WTC11 (cell line): ENCODE data around the gene PYCR2. TPM values are rescaled to one million over a fixed set of nuclear protein-coding genes. Genes with fewer than 3 reads are reported as not detected.

ENCODE experiments used
- ATAC-seq: fragments of 200-7000 bp; cut with Tn5 transposase; 2 replicates; pipeline ENCODE4 v1.10.0; 2021; ENCODE audit warnings: mild to moderate bottlenecking, moderate library complexity
- CTCF ChIA-PET: fragments of 300-600 bp; sonication (Branson Sonifier 250); formaldehyde crosslinking; loops from one replicate; lab custom pipeline; 2021; ENCODE audit warnings: antibody characterized with exemption; lab: Charles Lee
- POLR2A ChIA-PET: fragments of 350-600 bp; sonication (Branson Sonifier 250); formaldehyde crosslinking; loops from one replicate; lab custom pipeline; 2021; ENCODE audit warnings: antibody characterized with exemption; lab: Charles Lee
- DNase-seq: peaks from one replicate; pipeline ENCODE4 v3.0.0; 2021; ENCODE audit warnings: low spot score
- H3K27ac Mint-ChIP-seq: 2 replicates; pipeline ENCODE4 v1.8.0; 2021; ENCODE audit warnings: mixed read lengths
- H3K27me3 Mint-ChIP-seq: 2 replicates; pipeline ENCODE4 v1.8.0; 2021; ENCODE audit warnings: low read depth, mild to moderate bottlenecking, moderate library complexity, mixed read lengths
- H3K36me3 Mint-ChIP-seq: 2 replicates; pipeline ENCODE4 v1.8.0; 2021; ENCODE audit warnings: mixed read lengths
- H3K4me1 Mint-ChIP-seq: 2 replicates; pipeline ENCODE4 v1.8.0; 2022; ENCODE audit warnings: mixed read lengths
- H3K4me3 Mint-ChIP-seq: 2 replicates; pipeline ENCODE4 v1.8.0; 2021; ENCODE audit warnings: mild to moderate bottlenecking, moderate library complexity, mixed read lengths
- H3K9me3 Mint-ChIP-seq: 2 replicates; pipeline ENCODE4 v1.8.0; 2021; ENCODE audit warnings: mixed read lengths
- AFF4 ChIP-seq: sonication (generic); formaldehyde crosslinking; IDR thresholded peaks from 2 replicates; pipeline ENCODE4 v1.8.1; 2023; ENCODE audit warnings: mild to moderate bottlenecking, missing genetic modification reagents, borderline replicate concordance
- ARID4B ChIP-seq: sonication (generic); formaldehyde crosslinking; IDR thresholded peaks from 2 replicates; pipeline ENCODE4 v1.8.0; 2023; ENCODE audit warnings: missing genetic modification reagents, mild to moderate bottlenecking, borderline replicate concordance
- ELF4 ChIP-seq: sonication (generic); formaldehyde crosslinking; IDR thresholded peaks from 2 replicates; pipeline ENCODE4 v1.8.1; 2022; ENCODE audit warnings: low read depth, mild to moderate bottlenecking, moderate library complexity, missing genetic modification reagents
- ERG ChIP-seq: fragments of 250-450 bp; sonication (Bioruptor Pico); IDR thresholded peaks from 2 replicates; pipeline ENCODE4 v1.8.0; 2021; ENCODE audit warnings: mild to moderate bottlenecking
- ETV6 ChIP-seq: sonication (generic); formaldehyde crosslinking; IDR thresholded peaks from 2 replicates; pipeline ENCODE4 v1.8.1; 2022; ENCODE audit warnings: mild to moderate bottlenecking, missing genetic modification reagents
- GABPB1 ChIP-seq: sonication (generic); formaldehyde crosslinking; IDR thresholded peaks from 2 replicates; pipeline ENCODE4 v1.8.1; 2023; ENCODE audit warnings: mild to moderate bottlenecking, missing genetic modification reagents
- JAZF1 ChIP-seq: fragments of 250-450 bp; sonication (Bioruptor Pico); IDR thresholded peaks from 2 replicates; pipeline ENCODE4 v1.9.0; 2021; ENCODE audit warnings: moderate library complexity, mild to moderate bottlenecking, inconsistent platforms
- KAT7 ChIP-seq: sonication (generic); formaldehyde crosslinking; IDR thresholded peaks from 2 replicates; pipeline ENCODE4 v1.8.1; 2023; ENCODE audit warnings: missing genetic modification reagents, mild to moderate bottlenecking, borderline replicate concordance
- NFATC4 ChIP-seq: fragments of 250-450 bp; sonication (Bioruptor Pico); IDR thresholded peaks from 2 replicates; pipeline ENCODE4 v1.9.0; 2021; ENCODE audit warnings: mild to moderate bottlenecking
- NFE2L1 ChIP-seq: sonication (generic); formaldehyde crosslinking; IDR thresholded peaks from 2 replicates; pipeline ENCODE4 v1.8.1; 2023; ENCODE audit warnings: missing genetic modification reagents
- NR2C2 ChIP-seq: sonication (generic); formaldehyde crosslinking; IDR thresholded peaks from 2 replicates; pipeline ENCODE4 v1.8.0; 2022; ENCODE audit warnings: mild to moderate bottlenecking, missing genetic modification reagents
- OVOL2 ChIP-seq: fragments of 250-450 bp; sonication (Bioruptor Pico); IDR thresholded peaks from 2 replicates; pipeline ENCODE4 v1.9.0; 2021; ENCODE audit warnings: mild to moderate bottlenecking, borderline replicate concordance
- RELA ChIP-seq: sonication (generic); formaldehyde crosslinking; IDR thresholded peaks from 2 replicates; pipeline ENCODE4 v1.8.1; 2022; ENCODE audit warnings: missing genetic modification reagents, mild to moderate bottlenecking, borderline replicate concordance
- STAT6 ChIP-seq: sonication (generic); formaldehyde crosslinking; conservative IDR thresholded peaks from 2 replicates; pipeline ENCODE4 v1.8.1; 2023; ENCODE audit warnings: mild to moderate bottlenecking, low read depth, missing genetic modification reagents, moderate library complexity
- ZMAT4 ChIP-seq: fragments of 250-450 bp; sonication (Bioruptor Pico); IDR thresholded peaks from 2 replicates; pipeline ENCODE4 v1.9.0; 2021; ENCODE audit warnings: mild to moderate bottlenecking
- ZNF219 ChIP-seq: sonication (generic); formaldehyde crosslinking; IDR thresholded peaks from 2 replicates; pipeline ENCODE4 v1.8.0; 2023; ENCODE audit warnings: missing genetic modification reagents, mild to moderate bottlenecking, borderline replicate concordance
- ZSCAN18 ChIP-seq: fragments of 250-450 bp; sonication (Bioruptor Pico); IDR thresholded peaks from 2 replicates; pipeline ENCODE4 v2.1.2; 2022; ENCODE audit warnings: mild to moderate bottlenecking, moderate library complexity
- total RNA-seq: library from RNA; stranded (reverse); gene quantifications from 3 replicates; pipeline ENCODE4 v1.2.3, GENCODE V29; 2021

PYCR2 gene
- total RNA-seq, 1 experiment from 2014 or later = 86.0 TPM

GRCh38 chr1:225928186-225929175, 4.4 kb upstream of the PYCR2 start:
- POLR2A ChIA-PET = no interaction called here
- no peaks in the 10 kb centered on the region for H3K27me3 Mint-ChIP-seq
- CTCF ChIA-PET = no interaction called here
- no peak overlapping the region for H3K27ac Mint-ChIP-seq
- no peaks in the 10 kb centered on the region for H3K9me3 Mint-ChIP-seq
- peaks cover 13% of the 10 kb centered on the region for H3K4me1 Mint-ChIP-seq
- no peak overlapping the region for H3K4me3 Mint-ChIP-seq
- DNase-seq (no peak), ATAC-seq (no peak)
- no peaks in the 10 kb centered on the region for H3K36me3 Mint-ChIP-seq
- no peak for TF ChIP-seq ZSCAN18
- no peak for TF ChIP-seq GABPB1 (CRISPR knock-in tag)
- no peak for TF ChIP-seq NR2C2 (CRISPR knock-in tag)
- TF ChIP-seq ARID4B (CRISPR knock-in tag) = no peak
- TF ChIP-seq ELF4 (CRISPR knock-in tag) = no peak
- no peak for TF ChIP-seq OVOL2 (CRISPR knock-in tag)
- no peak for TF ChIP-seq NFATC4 (CRISPR knock-in tag)
- TF ChIP-seq KAT7 (CRISPR knock-in tag) = no peak
- no peak for TF ChIP-seq RELA
- TF ChIP-seq STAT6 (CRISPR knock-in tag) = no peak
- no peak for TF ChIP-seq JAZF1 (CRISPR knock-in tag)
- no peak for TF ChIP-seq NFE2L1 (CRISPR knock-in tag)
- no peak for TF ChIP-seq ZNF219 (CRISPR knock-in tag)
- no peak for TF ChIP-seq ZMAT4 (CRISPR knock-in tag)
- no peak for TF ChIP-seq AFF4 (CRISPR knock-in tag)
- TF ChIP-seq ERG (CRISPR knock-in tag) = no peak
- TF ChIP-seq ETV6 (CRISPR knock-in tag) = no peak
